HG03095 (cell line): Measurements from ENCODE around the gene RAB44.

Experiments
- ATAC-seq: cut with Tn5 transposase; IDR thresholded peaks from one replicate; pipeline ENCODE4 v1.9.1; 2021; ENCODE audit warnings: moderate library complexity; ENCODE audit not compliant: unreplicated experiment

RAB44 gene

DNA sequence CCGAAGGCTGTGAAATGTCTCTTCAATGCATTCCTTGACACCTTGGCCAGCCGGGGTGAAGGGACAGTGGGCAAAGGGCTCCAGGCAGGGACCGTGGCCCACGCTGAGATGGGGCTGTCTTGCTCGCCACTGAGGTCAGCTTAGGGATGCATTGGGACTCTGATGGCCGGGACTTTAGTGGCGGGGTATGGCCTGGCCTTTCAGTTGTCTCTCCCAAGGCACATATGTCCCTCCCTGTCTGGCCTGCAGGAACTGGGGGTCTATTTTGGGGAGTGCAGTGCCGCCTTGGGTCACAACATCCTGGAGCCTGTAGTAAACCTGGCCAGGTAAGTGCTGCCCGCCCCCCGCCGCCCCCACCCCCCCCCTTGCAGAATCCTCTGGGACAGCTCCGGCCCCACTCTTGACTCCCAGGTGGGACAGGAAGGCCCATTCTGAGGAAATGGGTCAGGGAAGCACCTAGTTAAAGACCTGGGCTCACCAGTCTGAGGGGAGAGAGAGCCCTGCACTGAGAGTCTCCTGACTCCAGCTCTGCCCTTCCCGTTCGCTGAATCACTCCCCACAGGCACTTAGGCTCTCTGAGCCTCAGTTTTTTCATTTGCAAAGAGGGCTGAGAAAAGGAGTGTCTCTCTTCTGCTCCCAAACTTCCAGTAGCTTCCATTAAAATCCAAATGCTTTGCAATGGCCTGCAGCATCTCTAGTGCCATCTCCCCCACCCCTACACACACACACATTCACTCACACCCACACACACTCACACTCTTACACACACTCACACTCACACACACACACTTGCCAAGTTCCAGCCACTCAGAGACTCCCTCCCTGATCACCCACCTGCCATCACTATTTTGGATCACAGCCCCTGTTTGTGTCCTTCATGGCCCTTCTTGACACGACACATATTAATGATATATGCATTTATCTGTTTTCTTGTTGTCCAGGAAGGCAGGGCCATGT, 33.1 kb downstream of the RAB44 start:
- no peak for ATAC-seq

DNA sequence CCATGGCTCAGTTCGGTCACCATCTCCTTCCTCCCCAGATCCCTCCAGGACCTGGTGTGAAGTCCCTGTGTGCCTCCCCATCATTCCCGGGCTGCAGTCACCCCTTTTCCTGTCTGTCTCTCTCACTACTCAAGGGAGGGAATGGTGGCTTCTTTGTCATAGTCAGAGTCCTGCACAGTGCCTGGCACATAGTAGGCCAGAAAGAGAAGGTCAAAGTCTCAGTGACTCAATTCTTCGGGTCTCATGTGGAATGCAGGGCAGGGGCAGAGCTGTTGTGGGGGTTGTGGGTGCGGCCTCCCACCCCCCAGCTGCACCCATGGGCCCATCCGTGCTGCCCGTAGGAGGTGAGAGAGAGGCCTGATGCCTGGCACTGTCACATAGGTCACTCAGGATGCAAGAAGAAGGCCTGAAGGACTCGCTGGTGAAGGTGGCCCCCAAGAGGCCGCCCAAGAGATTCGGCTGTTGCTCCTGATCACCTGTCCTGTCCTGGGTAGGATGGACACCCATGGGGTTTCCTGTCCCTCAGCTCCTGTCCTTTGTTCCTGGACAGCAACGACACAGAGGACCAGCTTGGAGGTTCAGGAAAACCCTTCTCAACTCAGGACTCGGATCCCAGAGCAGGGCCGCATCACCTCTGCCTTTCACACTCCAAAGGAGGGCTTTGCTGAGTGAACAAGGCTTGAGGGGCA, 34.1 kb downstream of the RAB44 start:
- no peak for ATAC-seq

DNA sequence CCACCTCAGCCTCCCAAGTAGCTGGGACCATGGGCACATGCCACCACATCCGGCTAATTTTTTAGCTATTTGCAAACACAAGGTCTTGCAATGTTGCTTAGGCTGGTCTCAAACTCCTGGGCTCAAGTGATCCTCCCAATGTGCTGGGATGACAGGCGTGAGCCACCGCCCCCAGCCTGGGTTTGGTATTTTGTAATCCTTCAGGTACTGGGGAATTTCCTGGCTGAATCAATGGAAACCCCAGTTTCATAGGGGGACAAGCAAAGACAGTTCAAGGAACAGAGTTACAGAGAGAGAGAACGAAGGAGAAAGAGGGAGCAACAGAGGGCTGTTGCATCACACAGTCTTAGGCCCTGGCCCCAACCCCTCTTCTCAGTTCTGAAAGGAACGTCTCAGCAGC, 35.7 kb downstream of the RAB44 start:
- ATAC-seq = no peak

DNA sequence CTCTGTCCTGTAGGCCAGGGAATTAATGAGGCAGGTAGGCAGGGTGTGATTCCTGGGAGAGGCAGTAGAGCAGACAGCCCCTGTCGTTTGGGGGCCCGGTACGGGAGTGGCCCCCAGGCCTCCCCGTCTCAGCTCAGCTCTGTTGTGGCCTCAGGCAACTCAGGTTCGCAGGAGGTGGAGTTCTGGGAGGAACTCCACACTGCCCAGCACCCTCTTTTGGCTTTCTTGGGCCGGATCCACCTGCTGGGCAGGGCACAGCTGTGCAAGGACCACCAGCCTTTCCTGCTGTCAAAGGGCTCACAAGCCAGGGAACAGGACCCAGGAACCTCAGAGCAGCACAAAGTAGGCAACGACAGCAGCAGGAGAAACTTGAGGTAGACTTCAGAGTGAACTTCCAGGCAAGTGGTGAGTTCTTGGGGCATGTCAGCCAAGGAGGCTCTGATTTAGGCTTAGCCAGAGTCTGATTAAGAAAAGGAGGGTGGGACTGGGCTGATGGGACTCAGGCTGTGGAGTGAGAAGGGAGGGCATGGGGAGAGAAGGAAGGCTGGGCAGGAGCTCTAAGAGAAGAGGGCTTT, 36.9 kb downstream of the RAB44 start:
- no peak for ATAC-seq

DNA sequence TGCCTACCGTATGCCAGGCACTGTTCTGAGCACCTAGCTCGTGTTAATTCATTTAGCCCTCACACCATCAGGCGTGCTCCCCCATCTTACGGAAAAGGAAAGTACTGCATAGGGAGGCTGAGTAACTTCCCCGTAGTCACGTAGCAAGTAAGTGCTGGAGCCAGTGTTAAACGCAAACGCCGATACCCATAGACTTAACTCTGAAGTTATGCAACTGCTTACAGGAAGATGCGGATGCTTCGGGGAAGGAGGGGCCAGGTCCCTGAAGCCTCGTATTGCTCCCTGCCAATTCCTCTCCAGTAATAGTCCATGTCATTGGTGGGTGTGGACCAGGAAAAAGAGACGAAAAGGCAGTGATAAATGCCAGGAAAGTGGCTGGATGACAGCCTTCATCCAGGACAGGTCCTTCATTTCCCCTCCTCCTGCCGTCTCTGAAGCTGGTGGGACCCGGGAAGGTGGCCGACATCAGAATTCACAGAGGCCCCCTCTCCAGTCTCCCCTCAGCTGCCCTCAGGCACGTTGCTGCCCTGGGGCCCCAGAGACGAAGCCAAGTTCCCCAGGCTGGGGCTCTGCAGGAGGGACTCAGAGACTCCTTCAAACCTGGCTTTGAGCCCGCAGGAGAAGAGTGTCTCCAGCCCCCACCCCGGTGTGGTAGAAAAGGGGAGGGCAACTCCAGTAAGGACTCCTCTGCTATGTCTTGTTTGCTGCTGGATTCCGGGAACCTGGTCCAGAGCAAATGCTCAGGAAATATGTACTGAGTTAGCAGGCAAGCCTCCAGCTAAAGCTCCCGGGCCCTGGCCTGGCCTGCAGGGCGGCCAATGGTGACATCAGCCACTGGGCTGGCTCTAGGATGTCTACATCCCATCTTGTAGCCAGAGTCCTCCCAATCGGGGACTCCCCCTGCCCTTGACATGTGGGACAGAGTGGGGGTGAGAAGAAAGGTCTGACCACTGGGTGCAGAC, 37.8 kb downstream of the RAB44 start:
- ATAC-seq = no peak

DNA sequence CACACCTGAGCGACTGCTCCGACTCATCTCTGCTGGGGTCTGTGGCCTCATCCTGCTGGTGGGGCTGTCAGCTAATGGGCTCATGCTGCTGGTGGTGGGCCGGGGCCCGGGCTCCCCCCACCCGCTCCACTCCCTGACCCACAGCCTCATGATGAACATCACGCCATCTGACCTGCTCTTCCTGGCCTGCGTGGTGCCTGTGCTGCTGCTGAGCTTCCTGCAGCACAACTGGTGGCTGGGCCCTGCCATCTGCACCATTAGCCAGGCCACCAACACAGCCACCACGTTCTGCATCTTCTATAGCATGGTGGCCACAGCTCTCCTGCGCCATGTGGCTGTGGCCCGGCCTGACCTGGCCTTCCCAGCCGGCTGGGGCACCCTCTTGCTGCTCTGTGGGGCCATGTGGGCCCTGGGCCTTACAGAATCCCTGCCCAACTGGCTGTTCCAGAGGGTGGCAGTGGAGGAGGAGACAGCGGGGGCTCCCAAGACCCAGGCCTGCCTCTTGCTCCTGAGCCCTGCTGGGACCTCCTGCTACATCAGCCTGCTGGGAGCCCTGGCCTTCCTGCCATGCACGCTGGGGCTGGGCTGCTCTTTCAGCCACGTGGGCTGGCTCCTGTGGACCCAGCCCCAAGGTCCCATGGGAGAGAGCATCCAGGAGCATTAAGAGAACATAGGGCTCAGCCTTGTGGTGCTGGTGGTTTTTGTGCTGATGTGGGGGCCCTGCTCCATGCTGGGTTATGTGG, 39.6 kb downstream of the RAB44 start:
- no peak for ATAC-seq

DNA sequence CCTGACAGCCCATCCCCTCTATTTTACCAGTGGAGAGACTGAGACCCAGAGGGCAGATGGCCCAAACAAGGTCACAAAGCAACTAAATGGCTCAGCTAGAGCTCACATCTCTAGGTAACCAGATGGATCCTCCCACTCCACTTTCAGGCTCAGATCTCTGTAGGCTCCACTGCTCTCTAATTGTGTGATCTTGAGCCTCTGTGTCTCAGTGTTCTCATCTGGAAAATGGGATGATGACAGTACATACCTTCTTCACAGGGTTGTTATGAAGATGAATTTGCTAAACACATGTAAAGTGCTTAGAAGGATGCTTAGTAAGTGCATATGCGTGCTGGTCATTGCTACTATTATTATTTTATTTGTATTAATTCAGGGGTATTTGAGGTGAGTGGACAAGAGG, 40.5 kb downstream of the RAB44 start:
- no peak for ATAC-seq

DNA sequence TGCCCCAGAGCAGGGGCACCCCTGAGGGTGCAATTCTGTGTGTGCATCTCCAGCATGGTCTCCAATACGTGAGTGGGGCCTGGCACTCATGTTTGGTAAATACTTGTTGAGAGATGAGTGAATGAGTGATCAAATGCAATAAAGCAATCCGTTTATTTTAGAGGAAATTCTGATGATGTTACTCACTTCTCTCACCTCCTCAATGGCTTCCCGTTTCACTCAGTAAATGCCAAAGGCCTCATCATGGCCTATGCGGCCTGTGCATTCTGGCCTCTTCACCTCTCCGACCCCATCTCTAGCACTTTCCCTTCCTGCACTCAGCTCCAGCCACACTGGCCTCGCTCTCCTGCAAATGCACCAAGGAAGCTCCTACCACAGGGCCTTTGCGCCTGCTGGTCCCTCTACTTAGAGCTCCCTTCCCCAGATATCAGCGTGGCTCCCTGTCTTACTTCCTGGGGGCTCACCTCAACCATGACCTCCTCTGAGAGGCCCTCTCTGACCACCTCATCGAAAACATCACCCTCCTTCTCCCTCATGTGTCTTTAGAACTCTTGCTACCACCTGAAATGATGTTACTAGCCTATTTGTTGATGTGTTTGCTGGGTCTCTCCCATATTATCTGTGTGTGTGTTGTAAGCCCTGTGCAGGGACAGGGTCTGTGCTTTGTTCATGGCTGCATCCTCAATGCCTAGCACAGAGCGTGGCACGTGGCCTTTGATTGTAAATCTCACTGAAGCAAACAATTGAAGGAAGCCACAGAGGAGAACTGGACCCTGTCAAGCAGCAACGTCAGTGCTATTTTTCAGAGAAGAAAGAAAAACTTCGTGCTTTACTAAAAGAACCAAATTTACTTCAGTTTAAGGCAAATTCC, 42.6 kb downstream of the RAB44 start:
- no peak for ATAC-seq

DNA sequence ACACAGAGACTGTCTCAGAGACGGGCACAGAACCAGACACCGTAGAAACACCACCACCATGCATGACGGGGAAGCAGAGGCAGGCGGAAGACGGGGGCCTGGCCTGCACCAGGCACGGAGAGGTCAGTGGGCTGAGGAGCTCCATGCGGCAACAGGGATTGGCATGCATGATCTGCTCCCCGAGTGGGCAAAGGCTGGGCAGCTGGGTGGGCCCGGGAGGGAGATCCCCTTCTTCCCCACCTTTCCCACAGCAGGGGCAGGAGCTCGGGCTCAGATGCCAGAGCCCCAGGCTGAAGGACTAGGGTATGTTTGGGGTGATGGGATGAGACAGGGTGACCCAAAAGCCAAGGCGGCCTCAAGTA, 43.2 kb downstream of the RAB44 start:
- ATAC-seq = no peak

DNA sequence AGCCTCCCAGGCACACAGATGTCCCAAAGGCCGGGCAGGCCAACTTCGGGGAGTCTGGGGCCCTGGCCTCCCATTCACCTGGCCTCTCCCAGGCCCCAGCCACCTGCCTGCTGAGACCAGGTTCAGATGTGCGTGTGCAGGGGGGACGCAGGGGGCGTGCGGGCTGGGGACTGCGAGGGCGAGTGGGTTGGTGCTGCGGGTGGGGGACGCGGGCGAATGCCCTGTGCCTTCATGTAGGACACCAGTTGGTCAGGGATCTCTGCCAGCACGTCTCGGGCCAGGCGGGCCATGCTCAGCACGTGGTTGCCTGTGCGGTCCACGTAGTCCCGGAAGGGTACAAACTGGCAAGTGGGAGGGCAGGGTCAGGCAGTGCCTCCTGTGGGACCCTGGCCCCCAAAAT, 44.5 kb downstream of the RAB44 start:
- no peak for ATAC-seq

DNA sequence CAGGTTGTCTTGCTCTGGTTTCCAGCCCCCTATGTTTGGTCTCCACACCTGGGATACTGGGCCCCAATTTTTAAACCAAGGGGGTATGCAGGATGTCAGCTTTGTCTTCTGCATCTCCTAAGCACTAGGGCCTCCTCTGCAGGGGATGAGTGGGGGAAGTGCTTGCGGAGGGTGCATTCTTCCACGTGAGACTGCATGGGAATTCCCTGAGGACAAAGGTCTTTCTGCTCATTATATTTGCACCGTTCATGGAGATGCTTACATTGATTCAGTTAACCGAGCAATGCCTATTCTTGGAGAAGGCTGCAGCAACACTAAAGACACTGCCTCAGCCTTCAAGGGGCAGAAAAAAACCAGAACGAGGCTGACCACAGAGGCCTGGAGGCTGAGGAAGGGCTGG, 45.4 kb downstream of the RAB44 start:
- ATAC-seq = no peak

DNA sequence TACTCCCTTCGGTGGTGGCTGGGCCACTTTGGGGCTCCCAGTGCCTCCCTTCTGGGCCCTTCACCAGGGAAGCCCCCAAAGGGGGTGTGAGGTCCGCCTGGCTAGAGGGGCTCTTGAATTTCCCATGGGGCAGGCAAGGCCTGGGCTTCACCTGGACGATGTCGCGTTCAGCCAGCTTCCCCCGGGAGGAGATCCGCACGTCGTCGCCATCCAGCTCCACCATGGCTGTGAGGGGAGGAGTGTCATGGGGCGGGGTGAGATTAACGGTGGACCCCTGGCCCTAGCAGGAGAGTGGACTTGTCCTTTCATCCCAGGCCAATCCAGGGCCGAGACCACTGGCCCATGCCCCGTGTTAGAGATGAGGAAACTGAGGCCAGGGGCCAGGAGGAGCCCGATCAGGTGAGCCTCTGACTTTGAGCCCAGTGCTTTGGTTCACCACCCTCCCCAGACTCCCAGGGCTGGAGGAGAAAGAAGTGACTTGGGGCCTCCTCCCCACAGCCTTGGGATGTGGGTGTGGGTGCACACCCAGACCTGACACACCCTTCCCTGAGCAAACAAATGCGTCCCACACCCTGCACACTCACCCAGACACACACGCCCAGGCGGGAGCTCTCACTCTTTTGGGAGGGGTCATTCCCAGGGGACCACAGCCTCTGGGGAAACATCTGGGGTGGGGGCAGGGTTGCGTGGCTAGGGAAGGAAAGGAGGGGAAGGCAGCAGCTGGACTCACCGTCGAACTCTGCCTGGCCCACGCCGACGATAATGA, 46.1 kb downstream of the RAB44 start:
- ATAC-seq = no peak

DNA sequence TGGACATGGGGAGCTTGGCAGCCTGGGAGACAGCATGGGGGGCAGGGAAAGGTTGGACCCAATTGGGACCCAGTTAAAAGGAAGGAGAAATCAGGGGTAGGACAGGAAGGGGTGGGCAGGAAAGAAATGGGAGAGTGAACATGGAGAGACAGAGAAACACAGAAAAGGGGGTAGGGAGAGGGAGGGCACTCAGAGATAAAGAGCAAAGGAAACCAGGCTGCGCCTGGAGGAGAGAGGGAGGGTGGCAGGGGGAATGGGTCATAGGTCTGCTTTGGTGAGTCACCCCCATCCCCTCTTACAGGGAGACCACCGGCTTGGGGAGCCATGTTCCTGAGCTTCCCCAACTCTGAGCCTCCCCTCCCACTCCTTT, 46.7 kb downstream of the RAB44 start:
- no peak for ATAC-seq

DNA sequence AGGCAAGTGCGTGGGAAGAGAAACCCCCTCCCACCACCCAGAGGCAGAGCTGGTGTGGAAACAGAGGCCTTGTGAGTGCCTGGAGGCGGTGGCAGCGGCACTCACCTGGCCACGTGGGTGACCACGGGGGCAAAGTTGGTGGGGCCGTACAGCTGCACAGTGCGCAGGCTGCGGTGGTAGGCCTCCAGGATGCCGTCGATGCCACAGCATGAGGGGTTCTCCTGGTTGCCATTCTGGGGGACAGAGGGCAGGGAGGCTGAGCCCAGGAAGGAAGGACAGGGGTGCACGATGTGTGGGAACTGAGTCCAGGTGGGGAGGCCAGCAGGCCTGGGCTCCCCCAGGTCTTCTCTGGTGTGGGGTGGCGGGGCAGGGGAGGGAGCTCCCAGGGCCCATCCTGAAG, 47.7 kb downstream of the RAB44 start:
- ATAC-seq = no peak

DNA sequence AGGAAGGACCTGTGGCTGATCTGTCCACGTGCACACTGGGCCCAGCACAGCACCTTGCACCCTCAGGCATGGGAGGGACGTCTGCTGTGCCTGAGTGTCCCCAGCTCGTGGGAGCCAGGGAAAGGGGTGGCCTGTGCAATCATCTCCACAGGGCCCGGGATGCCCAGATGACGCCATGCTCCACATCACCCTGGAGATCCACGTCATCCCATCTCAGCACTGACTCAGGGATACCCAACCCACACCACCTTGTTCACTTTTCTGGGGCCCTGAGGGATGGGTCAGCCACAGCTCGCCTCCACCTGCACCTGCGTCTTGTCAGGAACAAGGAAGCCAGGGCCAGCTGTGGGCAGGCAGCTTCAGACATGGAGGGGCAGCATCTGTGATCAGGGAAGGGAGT, 48.2 kb downstream of the RAB44 start:
- ATAC-seq = no peak

DNA sequence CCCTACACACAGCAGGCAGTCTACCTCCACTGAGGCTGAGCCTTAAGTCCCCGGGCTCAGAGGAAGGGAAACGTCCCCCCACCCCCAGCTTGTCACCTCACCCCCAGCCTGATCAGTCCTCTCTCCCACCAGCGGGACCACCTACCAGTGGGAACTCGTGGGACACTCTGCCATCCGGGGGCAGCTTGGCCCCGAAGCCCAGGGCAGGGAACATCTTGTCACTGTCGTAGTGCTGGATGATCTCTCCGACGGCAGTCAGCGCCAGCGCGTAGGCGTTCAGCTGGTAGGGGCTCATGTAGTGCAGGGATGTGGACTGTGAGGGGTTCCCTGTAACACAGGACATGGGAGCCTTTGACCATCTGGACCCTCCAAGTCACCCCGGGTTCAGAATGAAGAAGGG, 48.6 kb downstream of the RAB44 start:
- ATAC-seq = no peak

DNA sequence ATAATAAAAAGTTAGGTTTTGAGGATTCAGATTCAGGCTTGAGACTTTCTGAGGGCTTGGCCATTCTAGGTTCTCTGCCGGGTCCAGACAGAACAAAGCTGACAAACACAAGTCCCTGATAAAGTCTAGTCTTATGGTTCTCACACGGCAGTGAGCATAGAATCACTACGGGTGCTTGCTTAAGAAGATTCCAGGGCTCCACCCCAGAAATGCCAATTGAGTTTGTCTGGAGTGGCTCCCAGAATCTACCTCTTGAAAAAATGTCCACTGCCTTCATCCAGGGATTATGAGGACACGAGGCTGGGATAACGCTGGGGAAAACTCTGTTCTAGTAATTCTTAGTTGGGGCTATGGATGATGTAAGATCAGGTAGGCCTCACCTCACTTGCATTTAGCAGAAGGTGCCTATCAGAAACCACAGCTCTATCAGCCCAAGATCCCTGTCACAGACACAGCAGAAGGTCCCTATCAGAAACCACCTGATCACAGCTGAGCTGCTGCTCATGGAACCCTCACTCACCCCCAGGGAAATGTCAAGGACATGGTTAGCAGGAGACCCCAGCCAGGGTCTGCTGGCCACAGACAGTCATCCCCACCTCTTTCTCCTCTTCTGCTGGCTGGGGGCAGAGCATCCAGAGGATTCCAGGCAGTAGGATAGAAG, 52.3 kb downstream of the RAB44 start:
- no peak for ATAC-seq

DNA sequence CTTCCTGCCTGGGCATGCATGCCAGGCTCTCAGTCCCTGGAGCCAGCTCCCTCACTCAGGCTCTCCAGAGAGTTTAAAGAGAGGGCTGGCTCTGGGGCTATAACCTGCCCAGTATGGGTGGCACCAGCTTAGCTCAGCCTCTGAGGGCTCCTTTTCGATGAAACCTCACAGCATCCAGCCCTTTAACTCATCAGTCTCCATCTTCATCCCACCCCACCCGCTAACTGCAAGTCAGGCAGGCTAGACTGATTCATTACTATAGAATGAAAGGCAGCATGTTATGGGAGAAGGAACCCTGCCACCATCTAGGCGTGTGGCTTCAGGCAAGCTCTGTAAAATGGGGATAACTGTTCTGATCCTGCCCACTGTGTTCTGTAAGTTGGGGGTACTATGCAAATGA, 53.5 kb downstream of the RAB44 start:
- no peak for ATAC-seq
